Activated naive CD8-positive, alpha-beta T cell treated with anti-CD3 and anti-CD28 coated beads, Interleukin-2, amount 10 ng/mL, durations not matched to agents 7 days and 5 days (primary cell): ENCODE measurements around the gene CDK7. TPM values are rescaled to one million over a fixed set of nuclear protein-coding genes. Genes with fewer than 3 reads are reported as not detected.
A peak's percentile ranks its signal among the peaks of the same experiment; 100 is the strongest.
"Not testable (repeated sequence)": the region's sequence is repeated elsewhere in the genome, so short reads cannot be mapped to it uniquely, and the experiment has no call there.

Source experiments
- ATAC-seq: fragments of 150-1000 bp; cut with Tn5 transposase; one replicate; pipeline ENCODE4 v1.10.0; 2021; ENCODE audit warnings: low read depth, moderate library complexity
- POLR2A ChIA-PET: fragments of 350-600 bp; sonication (Branson Sonifier 250); formaldehyde crosslinking; loops from one replicate; lab custom pipeline; 2021; ENCODE audit warnings: antibody characterized with exemption; lab: Charles Lee
- DNase-seq: peaks from one replicate; pipeline ENCODE4 v3.0.0; 2021
- H3K27ac Mint-ChIP-seq: one replicate; pipeline ENCODE4 v1.8.0; 2022; ENCODE audit warnings: mild to moderate bottlenecking, mixed read lengths
- H3K27me3 Mint-ChIP-seq: one replicate; pipeline ENCODE4 v1.8.0; 2022; ENCODE audit warnings: mild to moderate bottlenecking, moderate library complexity, mixed read lengths
- H3K36me3 Mint-ChIP-seq: one replicate; pipeline ENCODE4 v1.8.0; 2021; ENCODE audit warnings: mild to moderate bottlenecking, mixed read lengths
- H3K4me1 Mint-ChIP-seq: one replicate; pipeline ENCODE4 v1.8.0; 2021; ENCODE audit warnings: mixed read lengths
- H3K4me3 Mint-ChIP-seq: one replicate; pipeline ENCODE4 v1.8.0; 2022; ENCODE audit warnings: mild to moderate bottlenecking, moderate library complexity, mixed read lengths
- H3K9me3 Mint-ChIP-seq: one replicate; pipeline ENCODE4 v1.8.0; 2021; ENCODE audit warnings: mixed read lengths
- total RNA-seq, 2 experiments: library from RNA; stranded (reverse); gene quantifications; one replicate each; pipeline ENCODE4 v1.2.3, GENCODE V29; 2021

CDK7 gene
- total RNA-seq, 2 experiments from 2014 or later, result 21.2 to 23.7 TPM

- DNase-seq, result peak; percentile 94
- Mint-ChIP-seq H3K9me3 (no peaks in the 10 kb centered on the region), H3K36me3 (peaks cover 13% of the 10 kb centered on the region), H3K27ac (peak overlapping the region; percentile 99), H3K4me1 (peaks cover 12% of the 10 kb centered on the region), H3K27me3 (no peaks in the 10 kb centered on the region), H3K4me3 (peak overlapping the region; percentile 98)
- ATAC-seq, result peak; percentile 93
- POLR2A ChIA-PET, result interaction anchor here (0.6 to 3.8 kb wide), 5 partner anchors 17 to 1728 kb away, joined by 3 to 14 read pairs (median 4); partner anchors contain the start of genes CCDC125, CDK7 and CENPH
These were observed 16.8 kb upstream of the CDK7 start for GRCh38 chr5:69217548-69218526.

- H3K9me3 Mint-ChIP-seq, result no peaks in the 10 kb centered on the region
- DNase-seq (no peak), ATAC-seq (no peak)
- no peaks in the 10 kb centered on the region for H3K27me3 Mint-ChIP-seq
- H3K36me3 Mint-ChIP-seq, result peaks cover 13% of the 10 kb centered on the region
- POLR2A ChIA-PET, result interaction anchor here (0.6 to 3.8 kb wide), 2 partner anchors 31 to 41 kb away, joined by 3 to 14 read pairs; partner anchors contain the start of gene CENPH
- H3K27ac Mint-ChIP-seq, result no peak overlapping the region
- H3K4me3 Mint-ChIP-seq, result no peak overlapping the region
- peaks cover 11% of the 10 kb centered on the region for H3K4me1 Mint-ChIP-seq
These were observed 14.7 kb upstream of the CDK7 start for GRCh38 chr5:69219939-69220338.

GRCh38 chr5:69220371-69220770 is 14.3 kb upstream of the CDK7 start:
- not testable (repeated sequence) for H3K4me3 Mint-ChIP-seq, H3K27ac Mint-ChIP-seq
- H3K4me1 Mint-ChIP-seq, result peaks cover 11% of the 10 kb centered on the region

GRCh38 chr5:69220833-69221232 is 13.9 kb upstream of the CDK7 start:
- H3K27ac Mint-ChIP-seq, DNase-seq, H3K27me3 Mint-ChIP-seq, ATAC-seq, POLR2A ChIA-PET, H3K4me3 Mint-ChIP-seq, H3K9me3 Mint-ChIP-seq: not testable (repeated sequence)
- Mint-ChIP-seq H3K4me1 (peaks cover 11% of the 10 kb centered on the region), H3K36me3 (peaks cover 13% of the 10 kb centered on the region)

More at GRCh38 chr5:69220371-69220770, 14.3 kb upstream of the CDK7 start:
- POLR2A ChIA-PET, result interaction anchor here (0.6 to 3.8 kb wide), 2 partner anchors 31 to 41 kb away, joined by 3 to 14 read pairs; partner anchors contain the start of gene CENPH
- ATAC-seq, H3K9me3 Mint-ChIP-seq, H3K27me3 Mint-ChIP-seq, DNase-seq: not testable (repeated sequence)
- peaks cover 13% of the 10 kb centered on the region for H3K36me3 Mint-ChIP-seq

- peaks cover 16% of the 10 kb centered on the region for H3K36me3 Mint-ChIP-seq
These were observed 10.2 kb upstream of the CDK7 start for GRCh38 chr5:69224520-69224919.

GRCh38 chr5:69225860-69226259 is 8.8 kb upstream of the CDK7 start:
- Mint-ChIP-seq H3K4me3 (no peak overlapping the region), H3K27ac (no peak overlapping the region), H3K9me3 (no peaks in the 10 kb centered on the region), H3K36me3 (peaks cover 14% of the 10 kb centered on the region), H3K27me3 (no peaks in the 10 kb centered on the region), H3K4me1 (no peaks in the 10 kb centered on the region)
- no peak for ATAC-seq
- DNase-seq, result no peak
- POLR2A ChIA-PET, result no interaction called here

More at GRCh38 chr5:69224520-69224919, 10.2 kb upstream of the CDK7 start:
- DNase-seq, result no peak
- no peak for ATAC-seq
- Mint-ChIP-seq H3K27ac (no peak overlapping the region), H3K4me3 (no peak overlapping the region), H3K4me1 (no peaks in the 10 kb centered on the region), H3K9me3 (no peaks in the 10 kb centered on the region), H3K27me3 (no peaks in the 10 kb centered on the region)
- POLR2A ChIA-PET, result no interaction called here

GRCh38 chr5:69230181-69230580 is 4.5 kb upstream of the CDK7 start:
- no peak for ATAC-seq
- DNase-seq, result no peak
- Mint-ChIP-seq H3K4me1 (peaks cover 4% of the 10 kb centered on the region), H3K27me3 (no peaks in the 10 kb centered on the region), H3K36me3 (peaks cover 8% of the 10 kb centered on the region), H3K4me3 (no peak overlapping the region), H3K9me3 (no peaks in the 10 kb centered on the region), H3K27ac (no peak overlapping the region)
- POLR2A ChIA-PET, result no interaction called here

GRCh38 chr5:69231281-69231680 is 3.4 kb upstream of the CDK7 start:
- Mint-ChIP-seq H3K4me3 (no peak overlapping the region), H3K27me3 (no peaks in the 10 kb centered on the region), H3K36me3 (peaks cover 8% of the 10 kb centered on the region), H3K9me3 (no peaks in the 10 kb centered on the region), H3K27ac (no peak overlapping the region), H3K4me1 (peaks cover 9% of the 10 kb centered on the region)
- DNase-seq (no peak), ATAC-seq (no peak)
- POLR2A ChIA-PET, result no interaction called here

- Mint-ChIP-seq H3K4me3 (no peak overlapping the region), H3K36me3 (peaks cover 8% of the 10 kb centered on the region), H3K27me3 (no peaks in the 10 kb centered on the region), H3K9me3 (no peaks in the 10 kb centered on the region), H3K4me1 (peaks cover 10% of the 10 kb centered on the region), H3K27ac (no peak overlapping the region)
- ATAC-seq, result no peak
- POLR2A ChIA-PET, result no interaction called here
- DNase-seq, result no peak
These were observed 2.8 kb upstream of the CDK7 start for GRCh38 chr5:69231851-69232250.

- POLR2A ChIA-PET, result interaction anchor here (1.4 kb wide), 1 partner anchor 98 kb away, joined by 8 read pairs; no protein-coding TSS in a partner anchor
- H3K27me3 Mint-ChIP-seq, H3K9me3 Mint-ChIP-seq, ATAC-seq, DNase-seq: not testable (repeated sequence)
- Mint-ChIP-seq H3K4me1 (peaks cover 27% of the 10 kb centered on the region), H3K4me3 (peak overlapping the region; percentile 66), H3K36me3 (peaks cover 27% of the 10 kb centered on the region), H3K27ac (peak overlapping the region; percentile 6)
These were observed 2.0 kb downstream of the CDK7 start for GRCh38 chr5:69236733-69237132.

- POLR2A ChIA-PET, result no interaction called here
- H3K4me1 Mint-ChIP-seq, result peaks cover 30% of the 10 kb centered on the region
- ATAC-seq (no peak), DNase-seq (no peak)
- peaks cover 37% of the 10 kb centered on the region for H3K36me3 Mint-ChIP-seq
- peaks cover 2% of the 10 kb centered on the region for H3K9me3 Mint-ChIP-seq
- H3K27ac Mint-ChIP-seq, result no peak overlapping the region
- H3K4me3 Mint-ChIP-seq, result no peak overlapping the region
- no peaks in the 10 kb centered on the region for H3K27me3 Mint-ChIP-seq
These were observed 3.2 kb downstream of the CDK7 start for GRCh38 chr5:69237877-69238276.

- H3K4me3 Mint-ChIP-seq, result no peak overlapping the region
- peaks cover 2% of the 10 kb centered on the region for H3K9me3 Mint-ChIP-seq
- H3K36me3 Mint-ChIP-seq, result peaks cover 40% of the 10 kb centered on the region
- POLR2A ChIA-PET, result no interaction called here
- no peaks in the 10 kb centered on the region for H3K27me3 Mint-ChIP-seq
- no peak for ATAC-seq
- DNase-seq, result no peak
- no peak overlapping the region for H3K27ac Mint-ChIP-seq
- peaks cover 31% of the 10 kb centered on the region for H3K4me1 Mint-ChIP-seq
These were observed 4.1 kb downstream of the CDK7 start for GRCh38 chr5:69238760-69239251.

GRCh38 chr5:69242215-69242927 is 7.7 kb downstream of the CDK7 start:
- DNase-seq, result no peak
- no peak for ATAC-seq
- POLR2A ChIA-PET, result no interaction called here
- no peaks in the 10 kb centered on the region for H3K27me3 Mint-ChIP-seq
- no peak overlapping the region for H3K4me3 Mint-ChIP-seq
- peaks cover 5% of the 10 kb centered on the region for H3K9me3 Mint-ChIP-seq
- peaks cover 54% of the 10 kb centered on the region for H3K36me3 Mint-ChIP-seq
- H3K27ac Mint-ChIP-seq, result no peak overlapping the region
- H3K4me1 Mint-ChIP-seq, result peaks cover 23% of the 10 kb centered on the region
